ENCODE measurements around the gene CD163L1. TPM values are rescaled to one million over a fixed set of nuclear protein-coding genes. Genes with fewer than 3 reads are reported as not detected.

CD163L1 gene
- total and polyA plus RNA-seq, 2 of the 8 experiments (the other 6 are each of a cell fraction or from before 2014, with no cell fraction given), result 0.11 to 0.22 TPM

DNA sequence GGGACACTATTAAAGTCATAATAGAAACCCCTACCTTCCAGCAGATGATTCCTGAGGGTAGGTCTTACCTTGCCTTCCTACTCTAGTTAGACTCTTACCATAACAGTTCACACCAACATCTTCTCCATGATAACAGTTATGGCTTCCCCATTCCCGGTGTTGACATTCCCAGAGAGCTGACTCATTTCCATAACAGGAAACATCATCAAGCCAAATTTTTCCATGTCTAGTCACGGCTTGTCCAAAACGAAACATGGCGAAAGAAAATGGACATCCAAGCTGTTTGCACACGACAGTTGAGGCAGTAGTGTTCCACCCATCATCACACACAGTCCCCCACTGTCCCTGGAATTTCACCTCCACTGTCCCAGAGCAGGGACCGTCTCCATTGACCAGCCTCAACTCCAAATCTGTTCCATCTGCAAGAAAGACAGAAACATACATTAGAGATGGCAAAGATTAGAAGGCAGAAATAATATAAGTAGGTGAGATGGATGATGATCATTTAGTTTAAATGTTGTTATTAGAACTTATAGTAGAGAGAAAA, 10.6 kb downstream of the CD163L1 start:
- Histone ChIP-seq H4K91ac (replicated peaks; ENCODE audit: insufficient read length, low read length) (no peak overlapping the region), H3K36me3 (ENCODE audit: control insufficient read depth in 2 of 4, insufficient read depth in 4 of 4, low read length in 3 of 4) (no peaks in the 10 kb centered on the region), H4K5ac (ENCODE audit: insufficient read length, low read depth, low read length) (no peak overlapping the region), H3K9ac (replicated peaks in 1 of 4; ENCODE audit: extremely low read depth in 1 of 4, low read depth in 3 of 4, low read length in 3 of 4) (no peak overlapping the region), H3K79me1 (ENCODE audit: low read depth, low read length) (no peaks in the 10 kb centered on the region), H3K14ac (ENCODE audit: insufficient read length) (no peak overlapping the region), H2AFZ (ENCODE audit: low read length) (no peak overlapping the region), H3K27ac (ENCODE audit: low read depth, low read length) (no peak overlapping the region), H3K4me3 (ENCODE audit: extremely low read depth in 1 of 4, insufficient read depth in 2 of 4, low read depth in 3 of 4, low read length in 4 of 4) (no peak overlapping the region), H2AK5ac (ENCODE audit: low read depth, low read length) (no peak overlapping the region), H2BK5ac (ENCODE audit: low read depth, low read length) (no peak overlapping the region), H3K79me2 (ENCODE audit: control insufficient read depth in 1 of 2, insufficient read depth in 2 of 2, low read length in 2 of 2) (no peaks in the 10 kb centered on the region), H3K18ac (ENCODE audit: extremely low read depth, low read length) (no peak overlapping the region), H4K8ac (ENCODE audit: extremely low read depth, insufficient read depth, low read length) (no peak overlapping the region), H2BK12ac (ENCODE audit: low read depth, low read length) (no peak overlapping the region), H3K9me3 (ENCODE audit: insufficient read depth in 2 of 2, low read depth in 1 of 2, low read length in 1 of 2) (no peaks in the 10 kb centered on the region), H3K4me2 (ENCODE audit: insufficient read depth in 1 of 2, low read depth in 2 of 2, low read length in 2 of 2) (no peak overlapping the region), H3K4me1 (replicated peaks in 1 of 4; ENCODE audit: control insufficient read depth in 3 of 4, insufficient read depth in 4 of 4, low read length in 3 of 4) (peaks cover 0 to 3% (median 0%) of the 10 kb centered on the region in 4 experiments; a peak in 3 of 7 replicates), H3K23me2 (ENCODE audit: low read depth, low read length) (no peaks in the 10 kb centered on the region), H3K27me3 (replicated peaks in 1 of 4; ENCODE audit: control insufficient read depth in 3 of 4, extremely low read depth in 1 of 4, insufficient read depth in 3 of 4, low read length in 3 of 4) (no peaks in the 10 kb centered on the region), H3K23ac (ENCODE audit: insufficient read length) (no peak overlapping the region), H2BK15ac (ENCODE audit: low read length) (no peak overlapping the region), H2BK20ac (ENCODE audit: low read length) (no peak overlapping the region), H2BK120ac (replicated peaks; ENCODE audit: low read depth, low read length) (no peak overlapping the region), H4K20me1 (replicated peaks in 1 of 2; ENCODE audit: control insufficient read depth in 1 of 2, insufficient read depth in 2 of 2, low read length in 2 of 2) (no peaks in the 10 kb centered on the region), H3K56ac (replicated peaks; ENCODE audit: insufficient read length, low read depth, low read length) (no peak overlapping the region), H3K4ac (replicated peaks; ENCODE audit: insufficient read length, low read depth, low read length) (no peak overlapping the region)
- WGBS, 2 experiments (ENCODE audit: extremely low coverage in 1 of 2, insufficient coverage in 1 of 2, insufficient read length in 1 of 2, insufficient replicate concordance in 2 of 2, low coverage in 1 of 2, low lambda C conversion rate in 2 of 2, missing lambda C conversion rate in 1 of 2), result 82% methylated on average over 6 of the region's 6 CpGs; no CpG with 5 or more reads in 1 of the 2 experiments
- ChIA-PET CTCF (ENCODE audit: partially characterized antibody) (interaction anchor here (0.8 kb wide), 1 partner anchor 27 kb away, joined by 3 read pairs; no protein-coding TSS in a partner anchor), POLR2A (ENCODE audit: partially characterized antibody) (no interaction called here)
- DNase-seq (ENCODE audit: low read depth in 1 of 2, low spot score in 2 of 2) (no peak), FAIRE-seq (no peak)
